GM23338 (cell line): Measurements from ENCODE around the gene PPM1E. TPM values are rescaled to one million over a fixed set of nuclear protein-coding genes. Genes with fewer than 3 reads are reported as not detected.
A peak's percentile ranks its signal among the peaks of the same experiment; 100 is the strongest.

Experiments used
- ATAC-seq: fragments of 200-7000 bp; cut with Tn5 transposase; 3 replicates; pipeline ENCODE4 v1.9.1; 2020
- DNase-seq: peaks from one replicate; pipeline ENCODE4 v3.0.0-alpha.2; 2015; ENCODE audit warnings: low spot score
- H2AFZ ChIP-seq: fragments of 200-600 bp; sonication (generic); 2 replicates; pipeline ENCODE4 v1.8.0; 2016; ENCODE audit warnings: antibody characterized with exemption, mild to moderate bottlenecking, moderate library complexity
- H3F3A ChIP-seq: fragments of 200-600 bp; sonication (generic); replicated peaks from 2 replicates; pipeline ENCODE4 v1.8.0; 2017; ENCODE audit warnings: antibody characterized with exemption, mixed run types, low read depth
- H3K27ac ChIP-seq: fragments of 200-600 bp; sonication (generic); 2 replicates; pipeline ENCODE4 v1.6.1; 2016; ENCODE audit warnings: low read depth
- H3K27me3 ChIP-seq: fragments of 200-600 bp; sonication (generic); 2 replicates; pipeline ENCODE4 v1.8.0; 2016; ENCODE audit warnings: mild to moderate bottlenecking, mixed run types, moderate library complexity; ENCODE audit not compliant: insufficient read depth
- H3K36me3 ChIP-seq: fragments of 200-600 bp; sonication (generic); 2 replicates; pipeline ENCODE4 v1.8.0; 2016; ENCODE audit warnings: mild to moderate bottlenecking; ENCODE audit not compliant: insufficient read depth
- H3K4me1 ChIP-seq: fragments of 200-600 bp; sonication (generic); 2 replicates; pipeline ENCODE4 v1.8.0; 2016; ENCODE audit warnings: mild to moderate bottlenecking, moderate library complexity; ENCODE audit not compliant: insufficient read depth
- H3K4me2 ChIP-seq: fragments of 200-600 bp; sonication (generic); 2 replicates; pipeline ENCODE4 v1.7.1; 2017; ENCODE audit warnings: mixed run types
- H3K4me3 ChIP-seq: fragments of 200-600 bp; sonication (generic); 2 replicates; pipeline ENCODE4 v1.6.1; 2016; ENCODE audit warnings: mixed run types
- H3K79me2 ChIP-seq: fragments of 200-600 bp; sonication (generic); replicated peaks from 2 replicates; pipeline ENCODE4 v1.8.0; 2017; ENCODE audit warnings: mild to moderate bottlenecking; ENCODE audit not compliant: insufficient read depth
- H3K9me2 ChIP-seq: fragments of 200-600 bp; sonication (generic); 2 replicates; pipeline ENCODE4 v1.8.0; 2017; ENCODE audit not compliant: insufficient read depth
- H4K20me1 ChIP-seq: fragments of 200-600 bp; sonication (generic); replicated peaks from 2 replicates; pipeline ENCODE4 v1.8.0; 2017; ENCODE audit warnings: mild to moderate bottlenecking; ENCODE audit not compliant: insufficient read depth
- H3K27ac Mint-ChIP-seq: 2 replicates; pipeline ENCODE4 v1.8.0; 2020; ENCODE audit warnings: inconsistent platforms, mild to moderate bottlenecking, moderate library complexity, mixed read lengths
- H3K27me3 Mint-ChIP-seq: 3 replicates; pipeline ENCODE4 v1.8.0; 2022; ENCODE audit warnings: low read depth, mild to moderate bottlenecking, moderate library complexity, mixed read lengths, inconsistent platforms; ENCODE audit not compliant: insufficient read depth, poor library complexity
- H3K36me3 Mint-ChIP-seq: 3 replicates; pipeline ENCODE4 v1.8.0; 2021; ENCODE audit warnings: low read depth, mild to moderate bottlenecking, inconsistent platforms, moderate library complexity, mixed read lengths
- H3K4me1 Mint-ChIP-seq: 3 replicates; pipeline ENCODE4 v1.8.0; 2020; ENCODE audit warnings: mild to moderate bottlenecking, inconsistent platforms, mixed read lengths
- H3K4me3 Mint-ChIP-seq: 3 replicates; pipeline ENCODE4 v1.8.0; 2021; ENCODE audit warnings: moderate library complexity, mild to moderate bottlenecking, inconsistent platforms, mixed read lengths
- H3K9me3 Mint-ChIP-seq: 3 replicates; pipeline ENCODE4 v1.8.0; 2020; ENCODE audit warnings: moderate library complexity, mild to moderate bottlenecking, inconsistent platforms, mixed read lengths
- EZH2phosphoT487 ChIP-seq: fragments of 200-600 bp; sonication (generic); IDR thresholded peaks from one replicate; pipeline ENCODE4 v1.8.1; 2018; ENCODE audit warnings: antibody characterized with exemption; ENCODE audit not compliant: unreplicated experiment
- JUNB ChIP-seq: IDR thresholded peaks from one replicate; pipeline ENCODE4 v1.6.1; 2016; ENCODE audit warnings: antibody characterized with exemption; ENCODE audit not compliant: unreplicated experiment
- NANOG ChIP-seq: IDR thresholded peaks from 2 replicates; pipeline ENCODE4 v1.6.1; 2016; ENCODE audit warnings: antibody characterized with exemption, borderline replicate concordance
- POLR2AphosphoS5 ChIP-seq: IDR thresholded peaks from 2 replicates; pipeline ENCODE4 v1.6.1; 2016; ENCODE audit warnings: antibody characterized with exemption, low read depth
- ZNF114 ChIP-seq: fragments of 250-450 bp; sonication (Bioruptor Pico); IDR thresholded peaks from 2 replicates; pipeline ENCODE4 v1.5.0; 2020; ENCODE audit warnings: mild to moderate bottlenecking, moderate library complexity
- ZNF331 ChIP-seq: fragments of 250-450 bp; sonication (Bioruptor Pico); IDR thresholded peaks from 2 replicates; pipeline ENCODE4 v1.5.0; 2020; ENCODE audit warnings: low read depth, mild to moderate bottlenecking, moderate library complexity
- polyA plus RNA-seq: library from polyadenylated mRNA; unstranded; fragments of >200 nt; fragmentation: Nextera tagmentation; extraction: Ambion mirVana; gene quantifications from 2 replicates; pipeline ENCODE4 v1.2.1, GENCODE V29; 2016
- total RNA-seq: library from RNA; depleted of rRNA; stranded (reverse); fragments of >200 nt; shearing (Covaris generic); gene quantifications from 2 replicates; pipeline ENCODE4 v1.2.3, GENCODE V29; 2014
- TF ChIP-seq, protein P1 (sequence below), 2 experiments: fragments of 200-600 bp in 1 of 2; sonication (generic) in 1 of 2; conservative IDR thresholded peaks; 2 replicates each; pipeline versions ENCODE4 v1.5.1 to v1.6.1; 2016 to 2017; ENCODE audit warnings: antibody characterized with exemption in 2 of 2, low read depth in 2 of 2, mild to moderate bottlenecking in 2 of 2, moderate library complexity in 1 of 2
- TF ChIP-seq, protein P2 (sequence below): IDR thresholded peaks from 2 replicates; pipeline ENCODE4 v1.6.1; 2016; ENCODE audit warnings: antibody characterized with exemption
- TF ChIP-seq, protein P3 (sequence below): IDR thresholded peaks from one replicate; pipeline ENCODE4 v1.6.1; 2018; ENCODE audit warnings: antibody characterized with exemption; ENCODE audit not compliant: unreplicated experiment

Gene PPM1E
- total and polyA plus RNA-seq, 2 experiments from 2014 or later = 2.1 to 13.8 TPM

DNA sequence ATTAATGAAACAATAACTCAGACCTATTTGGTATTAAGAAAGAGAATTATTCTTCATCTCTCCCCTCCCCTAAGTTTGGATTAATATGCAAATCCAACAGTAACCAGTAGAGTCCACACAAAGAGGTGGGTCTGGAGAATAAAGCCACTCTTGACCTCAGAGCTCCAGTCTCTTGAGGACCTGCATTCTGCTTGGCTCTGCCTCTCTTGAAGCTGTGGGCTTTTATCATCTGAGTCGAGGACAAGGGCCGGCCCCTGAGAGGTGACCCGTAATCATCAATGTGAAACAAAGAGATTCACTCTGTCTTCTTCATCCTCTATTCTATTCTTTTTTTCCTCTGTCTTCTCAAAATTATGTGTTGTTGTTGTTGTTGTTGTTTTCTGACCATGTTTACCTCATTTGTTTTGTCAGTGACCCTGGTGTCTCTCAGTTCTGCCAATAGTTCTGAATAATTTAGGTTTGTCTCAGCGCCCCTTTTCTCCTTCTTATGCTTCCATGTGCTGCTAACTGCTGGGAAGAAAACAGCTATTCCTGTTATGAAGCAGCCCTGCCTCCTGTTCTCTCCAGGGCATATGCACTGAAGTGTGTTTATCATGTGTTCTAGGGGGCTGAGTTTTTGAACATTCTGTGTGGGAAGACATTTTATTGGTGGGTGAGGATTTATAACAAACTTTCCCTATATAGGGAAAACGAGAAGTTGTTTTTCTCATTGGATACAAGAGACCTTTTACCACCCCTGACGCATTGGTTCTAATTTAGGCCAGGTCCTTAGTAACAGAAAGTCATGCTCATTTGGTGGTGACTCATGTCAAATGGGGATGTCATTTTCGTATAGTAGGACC lies 215.2 kb downstream of the PPM1E start:
- H3K27ac Mint-ChIP-seq = no peak overlapping the region
- Histone ChIP-seq H3F3A (no peaks in the 10 kb centered on the region; the same call in 1 of the 2 replicates), H3K4me3 (no peak overlapping the region), H3K4me2 (no peak overlapping the region), H3K79me2 (no peaks in the 10 kb centered on the region), H2AFZ (no peak overlapping the region), H3K27ac (no peak overlapping the region; the same call in 1 of the 2 replicates), H3K27me3 (no peaks in the 10 kb centered on the region), H3K36me3 (0 out of 2 replicates have a peak, but pooled peaks cover 4% of the 10 kb centered on the region), H4K20me1 (no peaks in the 10 kb centered on the region), H3K9me2 (no peaks in the 10 kb centered on the region), H3K4me1 (peaks cover 22% of the 10 kb centered on the region)
- H3K27me3 Mint-ChIP-seq = no peaks in the 10 kb centered on the region
- ATAC-seq (peak; percentile 50; the same call in 2 of the 3 replicates), DNase-seq (peak; percentile 6)
- H3K4me3 Mint-ChIP-seq = no peak overlapping the region
- TF ChIP-seq JUNB = no peak
- TF ChIP-seq ZNF114 = no peak
- TF ChIP-seq POLR2AphosphoS5 = no peak
- H3K4me1 Mint-ChIP-seq = peaks cover 29% of the 10 kb centered on the region
- no peaks in the 10 kb centered on the region for H3K9me3 Mint-ChIP-seq
- H3K36me3 Mint-ChIP-seq = no peaks in the 10 kb centered on the region

DNA sequence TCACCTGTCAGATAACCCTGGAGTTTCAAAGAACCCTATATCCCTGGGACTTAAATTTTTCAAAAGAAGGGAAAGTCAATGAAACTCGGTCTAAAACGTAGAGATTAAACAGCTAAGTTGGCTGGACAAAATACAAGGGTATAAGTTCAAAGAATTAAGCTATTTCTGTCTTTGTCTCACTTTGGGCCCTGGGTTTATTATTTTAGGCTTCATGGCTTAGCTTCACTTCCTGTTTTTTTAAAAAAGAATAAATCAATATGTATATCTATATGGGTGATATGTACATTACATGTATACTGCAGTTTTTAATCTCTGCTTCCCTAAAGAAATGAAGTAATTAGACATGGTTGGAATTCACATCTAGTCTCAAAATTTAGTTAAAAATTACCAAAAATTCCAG lies 218.7 kb downstream of the PPM1E start:
- Mint-ChIP-seq H3K9me3 (no peaks in the 10 kb centered on the region), H3K27ac (no peak overlapping the region), H3K4me1 (peaks cover 11% of the 10 kb centered on the region; the same call in 2 of the 3 replicates), H3K36me3 (no peaks in the 10 kb centered on the region), H3K4me3 (no peak overlapping the region), H3K27me3 (no peaks in the 10 kb centered on the region)
- no peak overlapping the region for H3K27ac ChIP-seq
- H2AFZ ChIP-seq = no peak overlapping the region
- 0 out of 2 replicates have a peak, but pooled peaks cover 4% of the 10 kb centered on the region for H3K36me3 ChIP-seq
- TF ChIP-seq, protein P1, sequence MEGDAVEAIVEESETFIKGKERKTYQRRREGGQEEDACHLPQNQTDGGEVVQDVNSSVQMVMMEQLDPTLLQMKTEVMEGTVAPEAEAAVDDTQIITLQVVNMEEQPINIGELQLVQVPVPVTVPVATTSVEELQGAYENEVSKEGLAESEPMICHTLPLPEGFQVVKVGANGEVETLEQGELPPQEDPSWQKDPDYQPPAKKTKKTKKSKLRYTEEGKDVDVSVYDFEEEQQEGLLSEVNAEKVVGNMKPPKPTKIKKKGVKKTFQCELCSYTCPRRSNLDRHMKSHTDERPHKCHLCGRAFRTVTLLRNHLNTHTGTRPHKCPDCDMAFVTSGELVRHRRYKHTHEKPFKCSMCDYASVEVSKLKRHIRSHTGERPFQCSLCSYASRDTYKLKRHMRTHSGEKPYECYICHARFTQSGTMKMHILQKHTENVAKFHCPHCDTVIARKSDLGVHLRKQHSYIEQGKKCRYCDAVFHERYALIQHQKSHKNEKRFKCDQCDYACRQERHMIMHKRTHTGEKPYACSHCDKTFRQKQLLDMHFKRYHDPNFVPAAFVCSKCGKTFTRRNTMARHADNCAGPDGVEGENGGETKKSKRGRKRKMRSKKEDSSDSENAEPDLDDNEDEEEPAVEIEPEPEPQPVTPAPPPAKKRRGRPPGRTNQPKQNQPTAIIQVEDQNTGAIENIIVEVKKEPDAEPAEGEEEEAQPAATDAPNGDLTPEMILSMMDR (conservative IDR thresholded peaks at IDR 0.05; ENCODE audit: low read depth in 2 of 2) = no peak
- TF ChIP-seq POLR2AphosphoS5 (no peak), ZNF331 (no peak), EZH2phosphoT487 (no peak), NANOG (no peak)
- TF ChIP-seq, protein P2, sequence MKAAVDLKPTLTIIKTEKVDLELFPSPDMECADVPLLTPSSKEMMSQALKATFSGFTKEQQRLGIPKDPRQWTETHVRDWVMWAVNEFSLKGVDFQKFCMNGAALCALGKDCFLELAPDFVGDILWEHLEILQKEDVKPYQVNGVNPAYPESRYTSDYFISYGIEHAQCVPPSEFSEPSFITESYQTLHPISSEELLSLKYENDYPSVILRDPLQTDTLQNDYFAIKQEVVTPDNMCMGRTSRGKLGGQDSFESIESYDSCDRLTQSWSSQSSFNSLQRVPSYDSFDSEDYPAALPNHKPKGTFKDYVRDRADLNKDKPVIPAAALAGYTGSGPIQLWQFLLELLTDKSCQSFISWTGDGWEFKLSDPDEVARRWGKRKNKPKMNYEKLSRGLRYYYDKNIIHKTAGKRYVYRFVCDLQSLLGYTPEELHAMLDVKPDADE = no peak
- TF ChIP-seq, protein P3, sequence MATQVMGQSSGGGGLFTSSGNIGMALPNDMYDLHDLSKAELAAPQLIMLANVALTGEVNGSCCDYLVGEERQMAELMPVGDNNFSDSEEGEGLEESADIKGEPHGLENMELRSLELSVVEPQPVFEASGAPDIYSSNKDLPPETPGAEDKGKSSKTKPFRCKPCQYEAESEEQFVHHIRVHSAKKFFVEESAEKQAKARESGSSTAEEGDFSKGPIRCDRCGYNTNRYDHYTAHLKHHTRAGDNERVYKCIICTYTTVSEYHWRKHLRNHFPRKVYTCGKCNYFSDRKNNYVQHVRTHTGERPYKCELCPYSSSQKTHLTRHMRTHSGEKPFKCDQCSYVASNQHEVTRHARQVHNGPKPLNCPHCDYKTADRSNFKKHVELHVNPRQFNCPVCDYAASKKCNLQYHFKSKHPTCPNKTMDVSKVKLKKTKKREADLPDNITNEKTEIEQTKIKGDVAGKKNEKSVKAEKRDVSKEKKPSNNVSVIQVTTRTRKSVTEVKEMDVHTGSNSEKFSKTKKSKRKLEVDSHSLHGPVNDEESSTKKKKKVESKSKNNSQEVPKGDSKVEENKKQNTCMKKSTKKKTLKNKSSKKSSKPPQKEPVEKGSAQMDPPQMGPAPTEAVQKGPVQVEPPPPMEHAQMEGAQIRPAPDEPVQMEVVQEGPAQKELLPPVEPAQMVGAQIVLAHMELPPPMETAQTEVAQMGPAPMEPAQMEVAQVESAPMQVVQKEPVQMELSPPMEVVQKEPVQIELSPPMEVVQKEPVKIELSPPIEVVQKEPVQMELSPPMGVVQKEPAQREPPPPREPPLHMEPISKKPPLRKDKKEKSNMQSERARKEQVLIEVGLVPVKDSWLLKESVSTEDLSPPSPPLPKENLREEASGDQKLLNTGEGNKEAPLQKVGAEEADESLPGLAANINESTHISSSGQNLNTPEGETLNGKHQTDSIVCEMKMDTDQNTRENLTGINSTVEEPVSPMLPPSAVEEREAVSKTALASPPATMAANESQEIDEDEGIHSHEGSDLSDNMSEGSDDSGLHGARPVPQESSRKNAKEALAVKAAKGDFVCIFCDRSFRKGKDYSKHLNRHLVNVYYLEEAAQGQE = no peak
- no peak overlapping the region for H3K4me2 ChIP-seq
- H3F3A ChIP-seq = no peaks in the 10 kb centered on the region
- no peaks in the 10 kb centered on the region; the same call in 1 of the 2 replicates for H3K4me1 ChIP-seq
- ATAC-seq (no peak), DNase-seq (no peak)
- H4K20me1 ChIP-seq = no peaks in the 10 kb centered on the region
- H3K9me2 ChIP-seq = no peaks in the 10 kb centered on the region
- H3K79me2 ChIP-seq = no peaks in the 10 kb centered on the region
- H3K27me3 ChIP-seq = no peaks in the 10 kb centered on the region
- no peak overlapping the region for H3K4me3 ChIP-seq
